ENCODE measurements around the gene AIFM2.

GRCh38 chr10:70123817-70124216, 8.8 kb downstream of the AIFM2 start:
- no peak for TF ChIP-seq CTCF (IDR thresholded peaks at IDR 0.05)
- TF ChIP-seq POLR2A (IDR thresholded peaks at IDR 0.05), result no peak

All from thyroid gland (tissue), 4 donors.